Glutamatergic neuron (in vitro differentiated cells): ENCODE measurements around the gene APOC3. TPM values are rescaled to one million over a fixed set of nuclear protein-coding genes. Genes with fewer than 3 reads are reported as not detected.

Experiments used
- DNase-seq: peaks from one replicate; pipeline ENCODE4 v3.0.0; 2022
- H3K27ac Mint-ChIP-seq: one replicate; pipeline ENCODE4 v1.8.0; 2020; ENCODE audit warnings: mild to moderate bottlenecking, mixed read lengths, inconsistent platforms; ENCODE audit not compliant: unreplicated experiment
- H3K27me3 Mint-ChIP-seq: one replicate; pipeline ENCODE4 v1.8.0; 2020; ENCODE audit warnings: mild to moderate bottlenecking, moderate library complexity, mixed read lengths, inconsistent platforms; ENCODE audit not compliant: unreplicated experiment
- H3K36me3 Mint-ChIP-seq: one replicate; pipeline ENCODE4 v1.8.0; 2020; ENCODE audit warnings: mild to moderate bottlenecking, mixed read lengths, inconsistent platforms; ENCODE audit not compliant: unreplicated experiment
- H3K4me1 Mint-ChIP-seq: one replicate; pipeline ENCODE4 v1.8.0; 2020; ENCODE audit warnings: mild to moderate bottlenecking, low read depth, mixed read lengths, inconsistent platforms; ENCODE audit not compliant: unreplicated experiment
- H3K4me3 Mint-ChIP-seq: one replicate; pipeline ENCODE4 v1.8.0; 2020; ENCODE audit warnings: mild to moderate bottlenecking, mixed read lengths, inconsistent platforms; ENCODE audit not compliant: unreplicated experiment
- H3K9me3 Mint-ChIP-seq: one replicate; pipeline ENCODE4 v1.8.0; 2020; ENCODE audit warnings: mild to moderate bottlenecking, moderate library complexity, mixed read lengths, inconsistent platforms; ENCODE audit not compliant: unreplicated experiment
- total RNA-seq: library from RNA; stranded (reverse); fragmentation: NEBNext Ultra II Directional; extraction: Animal tissue kit (Norgen Biotek cat#: 25700); gene quantifications from one replicate; pipeline ENCODE4 v1.2.1, GENCODE V29; 2021; ENCODE audit not compliant: unreplicated experiment
- TF ChIP-seq, protein P1 (sequence below): fragments of 200-600 bp; sonication (generic); IDR thresholded peaks from one replicate; pipeline ENCODE4 v1.5.0; 2021; ENCODE audit not compliant: partially characterized antibody, unreplicated experiment

Gene APOC3
- total RNA-seq, 1 donor from 2014 or later: not detected

DNA sequence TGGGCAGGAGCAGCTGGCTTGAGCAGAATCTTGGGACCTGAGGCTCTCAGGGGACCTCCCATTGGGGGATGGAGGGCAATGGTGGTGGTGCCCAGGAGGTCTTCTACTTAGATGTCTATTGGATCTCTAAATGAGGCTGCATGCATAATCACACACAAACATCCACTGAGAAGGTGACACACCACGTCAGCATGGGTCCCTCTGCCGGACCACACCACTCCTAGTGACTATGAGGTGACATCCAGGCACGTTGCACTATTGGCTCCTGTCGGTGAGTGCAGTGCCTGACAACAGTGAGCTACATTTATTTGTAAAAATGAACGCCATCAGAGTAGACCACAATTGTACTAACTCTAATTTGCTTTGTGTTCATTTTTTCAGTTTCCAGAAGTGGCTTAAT, 4.3 kb upstream of the APOC3 start:
- H3K36me3 Mint-ChIP-seq: no peaks in the 10 kb centered on the region
- no peak overlapping the region for H3K4me3 Mint-ChIP-seq
- no peaks in the 10 kb centered on the region for H3K27me3 Mint-ChIP-seq
- DNase-seq: no peak
- no peaks in the 10 kb centered on the region for H3K9me3 Mint-ChIP-seq
- no peak overlapping the region for H3K27ac Mint-ChIP-seq
- H3K4me1 Mint-ChIP-seq: no peaks in the 10 kb centered on the region
- TF ChIP-seq, protein P1, sequence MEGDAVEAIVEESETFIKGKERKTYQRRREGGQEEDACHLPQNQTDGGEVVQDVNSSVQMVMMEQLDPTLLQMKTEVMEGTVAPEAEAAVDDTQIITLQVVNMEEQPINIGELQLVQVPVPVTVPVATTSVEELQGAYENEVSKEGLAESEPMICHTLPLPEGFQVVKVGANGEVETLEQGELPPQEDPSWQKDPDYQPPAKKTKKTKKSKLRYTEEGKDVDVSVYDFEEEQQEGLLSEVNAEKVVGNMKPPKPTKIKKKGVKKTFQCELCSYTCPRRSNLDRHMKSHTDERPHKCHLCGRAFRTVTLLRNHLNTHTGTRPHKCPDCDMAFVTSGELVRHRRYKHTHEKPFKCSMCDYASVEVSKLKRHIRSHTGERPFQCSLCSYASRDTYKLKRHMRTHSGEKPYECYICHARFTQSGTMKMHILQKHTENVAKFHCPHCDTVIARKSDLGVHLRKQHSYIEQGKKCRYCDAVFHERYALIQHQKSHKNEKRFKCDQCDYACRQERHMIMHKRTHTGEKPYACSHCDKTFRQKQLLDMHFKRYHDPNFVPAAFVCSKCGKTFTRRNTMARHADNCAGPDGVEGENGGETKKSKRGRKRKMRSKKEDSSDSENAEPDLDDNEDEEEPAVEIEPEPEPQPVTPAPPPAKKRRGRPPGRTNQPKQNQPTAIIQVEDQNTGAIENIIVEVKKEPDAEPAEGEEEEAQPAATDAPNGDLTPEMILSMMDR: no peak

DNA sequence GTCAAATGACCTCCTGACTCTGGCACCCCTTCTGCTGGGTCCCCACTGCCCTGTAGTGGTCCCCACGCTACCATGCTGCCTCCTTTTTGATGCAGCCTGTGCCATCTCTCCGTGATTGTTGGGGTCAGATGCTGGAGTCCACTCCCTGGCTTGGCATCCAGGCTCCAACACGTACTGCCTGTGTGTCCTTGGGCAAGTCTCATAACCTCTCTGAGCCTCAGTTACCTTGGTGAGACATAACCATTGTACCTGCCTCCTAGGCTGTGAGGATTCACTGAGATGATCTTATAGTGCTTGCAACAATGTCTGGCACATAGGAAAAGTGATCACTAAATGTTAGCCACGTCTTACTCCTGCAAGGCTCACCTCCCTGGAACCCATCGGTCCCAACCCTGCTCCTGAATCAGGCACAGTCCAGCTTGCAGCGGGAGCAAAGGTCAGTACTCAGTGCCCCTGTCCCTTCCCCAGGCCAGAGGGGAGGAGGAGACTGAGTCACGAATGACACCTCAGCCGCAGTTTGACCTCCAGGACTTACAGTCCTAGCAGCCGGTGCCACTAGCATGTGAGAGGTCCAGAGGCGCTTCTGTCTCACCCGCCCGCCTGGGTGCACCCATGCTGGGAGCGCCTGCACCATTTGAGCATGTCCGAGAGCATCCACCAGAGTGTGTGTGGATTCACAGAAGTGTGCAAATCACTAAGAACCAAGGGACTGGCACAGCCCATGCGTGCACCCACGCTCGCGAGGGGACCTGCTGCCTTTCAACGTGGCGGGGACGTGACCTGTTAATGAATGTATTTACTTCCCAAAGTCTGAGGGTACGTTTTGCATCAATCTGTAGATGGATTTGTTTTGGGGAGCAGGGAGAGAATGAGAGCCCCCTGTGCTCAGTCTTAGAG, 3.6 kb upstream of the APOC3 start:
- Mint-ChIP-seq H3K4me1 (no peaks in the 10 kb centered on the region), H3K36me3 (no peaks in the 10 kb centered on the region), H3K9me3 (no peaks in the 10 kb centered on the region), H3K27ac (no peak overlapping the region), H3K27me3 (no peaks in the 10 kb centered on the region), H3K4me3 (no peak overlapping the region)
- TF ChIP-seq, protein P1: no peak
- DNase-seq: no peak

DNA sequence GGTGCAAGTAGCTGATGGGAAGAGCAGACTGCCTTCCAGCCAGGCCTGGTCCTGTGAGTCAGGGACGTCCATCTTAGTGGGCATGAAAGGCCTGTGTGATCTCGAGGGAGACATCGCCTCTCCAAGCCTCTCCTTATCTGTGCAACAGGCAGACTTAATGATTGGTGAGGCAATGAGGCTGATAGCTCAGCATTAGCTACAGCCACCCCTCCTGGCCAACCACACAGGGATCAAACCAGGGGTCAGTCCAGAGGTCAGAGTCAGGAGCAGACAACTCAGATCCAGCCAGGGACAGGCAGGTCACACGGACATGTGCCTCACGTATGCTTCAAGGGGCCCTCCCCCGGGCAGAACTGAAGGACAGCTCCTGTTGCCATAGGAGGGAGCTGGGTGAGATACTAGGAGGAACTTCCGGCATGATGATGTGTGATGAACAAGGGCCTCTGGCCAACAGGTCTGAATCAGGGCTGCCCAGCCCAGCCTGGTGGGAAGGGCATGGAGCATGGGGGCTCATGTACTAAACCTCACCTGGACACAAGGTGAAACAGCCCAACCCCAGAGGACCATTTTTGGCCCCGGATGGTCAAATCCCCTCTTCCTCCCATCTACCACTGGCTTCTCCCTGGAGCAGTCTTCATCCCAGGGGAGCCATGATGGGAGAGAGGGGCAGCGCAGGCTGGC, 2.8 kb upstream of the APOC3 start:
- Mint-ChIP-seq H3K4me1 (no peaks in the 10 kb centered on the region), H3K4me3 (no peak overlapping the region), H3K27me3 (no peaks in the 10 kb centered on the region), H3K9me3 (no peaks in the 10 kb centered on the region), H3K36me3 (no peaks in the 10 kb centered on the region), H3K27ac (no peak overlapping the region)
- no peak for DNase-seq
- TF ChIP-seq, protein P1: no peak

DNA sequence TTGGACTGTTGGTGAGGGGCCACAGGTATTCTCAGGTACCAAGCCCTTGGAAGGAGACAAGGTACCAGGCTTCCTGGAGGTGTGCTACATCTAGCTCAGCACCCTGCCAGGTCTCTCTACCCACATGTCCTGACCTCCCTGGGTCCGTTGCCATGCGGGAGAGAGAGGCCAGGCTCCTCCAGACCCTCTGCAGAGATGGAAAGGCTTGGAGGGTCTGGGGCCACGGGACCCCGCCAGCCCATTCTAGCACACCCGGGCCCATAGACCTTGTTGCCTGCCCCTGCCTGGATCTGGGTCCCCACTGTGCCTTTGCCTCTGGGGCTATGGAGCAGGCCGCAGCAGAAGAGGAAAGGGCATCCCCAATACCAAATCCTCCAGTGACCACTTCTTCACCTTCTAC, 2.2 kb upstream of the APOC3 start:
- no peak for DNase-seq
- H3K27ac Mint-ChIP-seq: no peak overlapping the region
- H3K9me3 Mint-ChIP-seq: no peaks in the 10 kb centered on the region
- no peak overlapping the region for H3K4me3 Mint-ChIP-seq
- TF ChIP-seq, protein P1: no peak
- no peaks in the 10 kb centered on the region for H3K4me1 Mint-ChIP-seq
- H3K36me3 Mint-ChIP-seq: no peaks in the 10 kb centered on the region
- no peaks in the 10 kb centered on the region for H3K27me3 Mint-ChIP-seq
